ENCODE results near the gene FMN1.

DNA sequence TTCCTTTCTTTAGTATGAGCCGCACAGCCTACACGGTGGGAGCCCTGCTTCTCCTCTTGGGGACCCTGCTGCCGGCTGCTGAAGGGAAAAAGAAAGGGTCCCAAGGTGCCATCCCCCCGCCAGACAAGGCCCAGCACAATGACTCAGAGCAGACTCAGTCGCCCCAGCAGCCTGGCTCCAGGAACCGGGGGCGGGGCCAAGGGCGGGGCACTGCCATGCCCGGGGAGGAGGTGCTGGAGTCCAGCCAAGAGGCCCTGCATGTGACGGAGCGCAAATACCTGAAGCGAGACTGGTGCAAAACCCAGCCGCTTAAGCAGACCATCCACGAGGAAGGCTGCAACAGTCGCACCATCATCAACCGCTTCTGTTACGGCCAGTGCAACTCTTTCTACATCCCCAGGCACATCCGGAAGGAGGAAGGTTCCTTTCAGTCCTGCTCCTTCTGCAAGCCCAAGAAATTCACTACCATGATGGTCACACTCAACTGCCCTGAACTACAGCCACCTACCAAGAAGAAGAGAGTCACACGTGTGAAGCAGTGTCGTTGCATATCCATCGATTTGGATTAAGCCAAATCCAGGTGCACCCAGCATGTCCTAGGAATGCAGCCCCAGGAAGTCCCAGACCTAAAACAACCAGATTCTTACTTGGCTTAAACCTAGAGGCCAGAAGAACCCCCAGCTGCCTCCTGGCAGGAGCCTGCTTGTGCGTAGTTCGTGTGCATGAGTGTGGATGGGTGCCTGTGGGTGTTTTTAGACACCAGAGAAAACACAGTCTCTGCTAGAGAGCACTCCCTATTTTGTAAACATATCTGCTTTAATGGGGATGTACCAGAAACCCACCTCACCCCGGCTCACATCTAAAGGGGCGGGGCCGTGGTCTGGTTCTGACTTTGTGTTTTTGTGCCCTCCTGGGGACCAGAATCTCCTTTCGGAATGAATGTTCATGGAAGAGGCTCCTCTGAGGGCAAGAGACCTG, 463.5 kb downstream of the FMN1 start:
- TF ChIP-seq, protein P1, sequence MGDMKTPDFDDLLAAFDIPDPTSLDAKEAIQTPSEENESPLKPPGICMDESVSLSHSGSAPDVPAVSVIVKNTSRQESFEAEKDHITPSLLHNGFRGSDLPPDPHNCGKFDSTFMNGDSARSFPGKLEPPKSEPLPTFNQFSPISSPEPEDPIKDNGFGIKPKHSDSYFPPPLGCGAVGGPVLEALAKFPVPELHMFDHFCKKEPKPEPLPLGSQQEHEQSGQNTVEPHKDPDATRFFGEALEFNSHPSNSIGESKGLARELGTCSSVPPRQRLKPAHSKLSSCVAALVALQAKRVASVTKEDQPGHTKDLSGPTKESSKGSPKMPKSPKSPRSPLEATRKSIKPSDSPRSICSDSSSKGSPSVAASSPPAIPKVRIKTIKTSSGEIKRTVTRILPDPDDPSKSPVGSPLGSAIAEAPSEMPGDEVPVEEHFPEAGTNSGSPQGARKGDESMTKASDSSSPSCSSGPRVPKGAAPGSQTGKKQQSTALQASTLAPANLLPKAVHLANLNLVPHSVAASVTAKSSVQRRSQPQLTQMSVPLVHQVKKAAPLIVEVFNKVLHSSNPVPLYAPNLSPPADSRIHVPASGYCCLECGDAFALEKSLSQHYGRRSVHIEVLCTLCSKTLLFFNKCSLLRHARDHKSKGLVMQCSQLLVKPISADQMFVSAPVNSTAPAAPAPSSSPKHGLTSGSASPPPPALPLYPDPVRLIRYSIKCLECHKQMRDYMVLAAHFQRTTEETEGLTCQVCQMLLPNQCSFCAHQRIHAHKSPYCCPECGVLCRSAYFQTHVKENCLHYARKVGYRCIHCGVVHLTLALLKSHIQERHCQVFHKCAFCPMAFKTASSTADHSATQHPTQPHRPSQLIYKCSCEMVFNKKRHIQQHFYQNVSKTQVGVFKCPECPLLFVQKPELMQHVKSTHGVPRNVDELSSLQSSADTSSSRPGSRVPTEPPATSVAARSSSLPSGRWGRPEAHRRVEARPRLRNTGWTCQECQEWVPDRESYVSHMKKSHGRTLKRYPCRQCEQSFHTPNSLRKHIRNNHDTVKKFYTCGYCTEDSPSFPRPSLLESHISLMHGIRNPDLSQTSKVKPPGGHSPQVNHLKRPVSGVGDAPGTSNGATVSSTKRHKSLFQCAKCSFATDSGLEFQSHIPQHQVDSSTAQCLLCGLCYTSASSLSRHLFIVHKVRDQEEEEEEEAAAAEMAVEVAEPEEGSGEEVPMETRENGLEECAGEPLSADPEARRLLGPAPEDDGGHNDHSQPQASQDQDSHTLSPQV (IDR thresholded peaks at IDR 0.05) = no peak
- TF ChIP-seq CTCF (IDR thresholded peaks at IDR 0.05 in 2 of 3, conservative IDR thresholded peaks at IDR 0.05 in 1 of 3; ENCODE audit: control insufficient read depth in 2 of 3, extremely low read depth in 1 of 3, insufficient read depth in 1 of 3, low read depth in 3 of 3, low read length in 3 of 3) (no peak), EZH2 (IDR thresholded peaks at IDR 0.05; ENCODE audit: borderline replicate concordance, control insufficient read depth, low read depth, low read length) (no peak), ZNF274 (IDR thresholded peaks at IDR 0.05; ENCODE audit: insufficient read depth, insufficient read length) (no peak), FOXM1 (IDR thresholded peaks at IDR 0.05; ENCODE audit: low read depth, low read length) (no peak), DPF2 (IDR thresholded peaks at IDR 0.05) (no peak), CBX3 (IDR thresholded peaks at IDR 0.05; ENCODE audit: borderline replicate concordance, low read depth) (no peak), POLR2A (IDR thresholded peaks at IDR 0.05; ENCODE audit: low read depth, low read length) (no peak)

Data from GM12878 (cell line).